CD14-positive monocyte (primary cell): ENCODE results near the gene NRXN3. TPM values are rescaled to one million over a fixed set of nuclear protein-coding genes. Genes with fewer than 3 reads are reported as not detected.

Experiments
- DNase-seq, 3 donors: peaks; one replicate each; pipeline ENCODE4 v3.0.0-alpha.2; 2011 to 2022
- H2AFZ ChIP-seq: 2 replicates; pipeline ENCODE4 v1.6.0; 2012; ENCODE audit warnings: mild to moderate bottlenecking, low read depth, low read length, inconsistent platforms; ENCODE audit not compliant: insufficient read depth, poor library complexity, severe bottlenecking
- H3K27ac ChIP-seq, 2 donors: 1 replicate in 1 of 2; 2 replicates in 1 of 2; pipeline ENCODE4 v1.5.1; 2012 to 2013; ENCODE audit warnings: low read length in 2 of 2, control low read depth in 1 of 2, inconsistent platforms in 1 of 2, low read depth in 1 of 2, mild to moderate bottlenecking in 1 of 2
- H3K27me3 ChIP-seq, 2 donors: one replicate each; pipeline versions ENCODE4 v1.6.0 to v1.6.1; 2011 to 2013; ENCODE audit warnings: low read length in 2 of 2; ENCODE audit not compliant: control insufficient read depth in 2 of 2, insufficient read depth in 2 of 2
- H3K36me3 ChIP-seq, 2 donors: replicated peaks in 1 of 2; 1 replicate in 1 of 2; 2 replicates in 1 of 2; pipeline versions ENCODE4 v1.5.1 to v1.6.1; 2012 to 2013; ENCODE audit warnings: low read length in 2 of 2, control low read depth in 1 of 2, inconsistent platforms in 1 of 2, mild to moderate bottlenecking in 1 of 2; ENCODE audit not compliant: insufficient read depth in 2 of 2, control insufficient read depth in 1 of 2
- H3K4me1 ChIP-seq, 2 donors: 1 replicate in 1 of 2; 2 replicates in 1 of 2; pipeline versions ENCODE4 v1.5.1 to v1.6.1; 2012 to 2013; ENCODE audit warnings: low read length in 2 of 2, control low read depth in 1 of 2, inconsistent platforms in 1 of 2, mild to moderate bottlenecking in 1 of 2, moderate library complexity in 1 of 2; ENCODE audit not compliant: insufficient read depth in 2 of 2, control insufficient read depth in 1 of 2
- H3K4me2 ChIP-seq: replicated peaks from 2 replicates; pipeline ENCODE3; 2012; ENCODE audit warnings: low read length, moderate library complexity, mild to moderate bottlenecking; ENCODE audit not compliant: poor library complexity, severe bottlenecking; ENCODE audit errors: extremely low read depth
- H3K4me3 ChIP-seq, 3 experiments: fragments of 200-600 bp in 1 of 3; sonication (generic) in 1 of 3; replicated peaks in 1 of 3; 1 replicate in 2 of 3; 2 replicates in 1 of 3; pipeline ENCODE4 v1.5.1; 2011 to 2013; ENCODE audit warnings: low read length in 3 of 3, mild to moderate bottlenecking in 3 of 3, control low read depth in 2 of 3, low read depth in 2 of 3, inconsistent platforms in 1 of 3, moderate library complexity in 1 of 3
- H3K79me2 ChIP-seq: 2 replicates; pipeline ENCODE4 v1.6.0; 2012; ENCODE audit warnings: mild to moderate bottlenecking, control low read depth, inconsistent platforms, low read length, moderate library complexity; ENCODE audit not compliant: insufficient read depth
- H3K9ac ChIP-seq: 2 replicates; pipeline ENCODE4 v1.6.0; 2017; ENCODE audit warnings: low read length, mild to moderate bottlenecking; ENCODE audit not compliant: insufficient read depth, poor library complexity, severe bottlenecking
- H3K9me3 ChIP-seq, 2 donors: replicated peaks in 1 of 2; 1 replicate in 1 of 2; 2 replicates in 1 of 2; pipeline versions ENCODE4 v1.5.1 to v1.6.1; 2012 to 2013; ENCODE audit warnings: low read length in 2 of 2, control low read depth in 1 of 2; ENCODE audit not compliant: control insufficient read depth in 1 of 2, insufficient read depth in 1 of 2
- H4K20me1 ChIP-seq: 2 replicates; pipeline ENCODE4 v1.6.0; 2012; ENCODE audit warnings: mild to moderate bottlenecking, low read length, control low read depth, moderate library complexity; ENCODE audit not compliant: insufficient read depth
- H3K27ac Mint-ChIP-seq, 7 donors: one replicate each; pipeline ENCODE4 v1.8.0; 2020; ENCODE audit warnings: mild to moderate bottlenecking in 7 of 7, mixed read lengths in 7 of 7, moderate library complexity in 6 of 7, inconsistent platforms in 2 of 7
- H3K27me3 Mint-ChIP-seq, 3 donors: one replicate each; pipeline ENCODE4 v1.8.0; 2021 to 2022; ENCODE audit warnings: low read depth in 3 of 3, mild to moderate bottlenecking in 3 of 3, mixed read lengths in 3 of 3, moderate library complexity in 3 of 3, inconsistent platforms in 1 of 3
- H3K36me3 Mint-ChIP-seq, 2 donors: one replicate each; pipeline ENCODE4 v1.8.0; 2020; ENCODE audit warnings: mixed read lengths in 2 of 2, inconsistent platforms in 1 of 2, mild to moderate bottlenecking in 1 of 2
- H3K4me1 Mint-ChIP-seq: one replicate; pipeline ENCODE4 v1.8.0; 2020; ENCODE audit warnings: mild to moderate bottlenecking, mixed read lengths
- H3K4me3 Mint-ChIP-seq, 2 donors: one replicate each; pipeline ENCODE4 v1.8.0; 2020; ENCODE audit warnings: mild to moderate bottlenecking in 2 of 2, mixed read lengths in 2 of 2, moderate library complexity in 1 of 2
- H3K9me3 Mint-ChIP-seq, 7 donors: one replicate each; pipeline ENCODE4 v1.8.0; 2020 to 2022; ENCODE audit warnings: mixed read lengths in 7 of 7, mild to moderate bottlenecking in 6 of 7, moderate library complexity in 6 of 7, inconsistent platforms in 2 of 7
- CTCF ChIP-seq: fragments of 200-600 bp; IDR thresholded peaks from one replicate; pipeline ENCODE4 v1.8.0; 2022; ENCODE audit warnings: antibody characterized with exemption, mild to moderate bottlenecking
- WGBS: methylation state at CpG from one replicate; pipeline ENCODE4 v1.1.5; 2013; ENCODE audit warnings: missing lambda C conversion rate; ENCODE audit not compliant: insufficient coverage; 5-methylcytosine and 5-hydroxymethylcytosine counted together
- intact Hi-C, 2 donors: fragments of 100-400 bp; cut with micrococcal nuclease; formaldehyde crosslinking; loops; one replicate each; pipeline versions ENCODE4 v1.15.0 to v1.15.1; 2023
- polyA plus RNA-seq, 3 donors: library from polyadenylated mRNA; depleted of rRNA in 1 of 3; unstranded in 2 of 3; stranded (reverse) in 1 of 3; fragments of 300-500 nt in 2 of 3; fragments of >200 nt in 1 of 3; fragmentation: Illumina TruSeq in 2 of 3; gene quantifications; 1 replicate in 2 of 3; 2 replicates in 1 of 3; pipeline ENCODE4 v1.2.3, GENCODE V29; 2012 to 2021

Gene NRXN3
- polyA plus RNA-seq, 3 donors: not detected

- WGBS: 95% methylated on average over 6 of the region's 7 CpGs
- peaks cover 0 to 2% (median 0%) of the 10 kb centered on the region in 7 donors for H3K9me3 Mint-ChIP-seq
- Histone ChIP-seq H3K4me2 (no peak overlapping the region), H2AFZ (no peak overlapping the region), H4K20me1 (no peaks in the 10 kb centered on the region), H3K27me3 (peaks cover 4 to 8% of the 10 kb centered on the region in 2 donors), H3K9ac (no peak overlapping the region), H3K4me3 (no peak overlapping the region), H3K36me3 (no peaks in the 10 kb centered on the region), H3K4me1 (no peaks in the 10 kb centered on the region), H3K79me2 (no peaks in the 10 kb centered on the region), H3K27ac (no peak overlapping the region), H3K9me3 (no peaks in the 10 kb centered on the region)
- no peak for DNase-seq
- no peak overlapping the region for H3K4me3 Mint-ChIP-seq
- H3K36me3 Mint-ChIP-seq: no peaks in the 10 kb centered on the region
- H3K27ac Mint-ChIP-seq: no peak overlapping the region
- TF ChIP-seq CTCF: no peak
- no peaks in the 10 kb centered on the region for H3K4me1 Mint-ChIP-seq
- peaks cover 17 to 29% (median 26%) of the 10 kb centered on the region in 3 donors for H3K27me3 Mint-ChIP-seq
- intact Hi-C loops: no loop called here
These were observed 2.3 kb downstream of the NRXN3 start for GRCh38 chr14:78172428-78172827.

GRCh38 chr14:78173346-78174035, 3.3 kb downstream of the NRXN3 start:
- H3K4me1 ChIP-seq: no peaks in the 10 kb centered on the region
- no peaks in the 10 kb centered on the region for H3K36me3 ChIP-seq
- WGBS: 88% methylated on average over 10 of the region's 21 CpGs
- no peak overlapping the region for H3K4me3 Mint-ChIP-seq
- peaks cover 14 to 26% (median 24%) of the 10 kb centered on the region in 3 donors for H3K27me3 Mint-ChIP-seq
- no peak overlapping the region for H3K27ac ChIP-seq
- TF ChIP-seq CTCF: no peak
- peak overlapping the region in 1 of 7 donors; percentile 23 for H3K27ac Mint-ChIP-seq
- H3K9ac ChIP-seq: no peak overlapping the region
- H3K4me1 Mint-ChIP-seq: no peaks in the 10 kb centered on the region
- H3K4me3 ChIP-seq: no peak overlapping the region
- intact Hi-C loops: no loop called here
- H3K27me3 ChIP-seq: peaks cover 4 to 8% of the 10 kb centered on the region in 2 donors
- no peak overlapping the region for H3K4me2 ChIP-seq
- no peaks in the 10 kb centered on the region for H4K20me1 ChIP-seq
- no peak for DNase-seq
- no peaks in the 10 kb centered on the region for H3K79me2 ChIP-seq
- H3K9me3 ChIP-seq: no peaks in the 10 kb centered on the region
- H3K36me3 Mint-ChIP-seq: no peaks in the 10 kb centered on the region
- H3K9me3 Mint-ChIP-seq: peaks cover 0 to 2% (median 0%) of the 10 kb centered on the region in 7 donors
- H2AFZ ChIP-seq: no peak overlapping the region
